GM12878 (cell line): ENCODE results near the gene ETV3L. TPM values are rescaled to one million over a fixed set of nuclear protein-coding genes. Genes with fewer than 3 reads are reported as not detected.

Experiments used
- ATAC-seq: fragments of 200-7000 bp; cut with Tn5 transposase; 3 replicates; pipeline ENCODE4 v1.9.1; 2020; ENCODE audit warnings: mild to moderate bottlenecking, moderate library complexity
- BruUV-seq: library from RNA; stranded (reverse); fragments of 400-500 nt; replicated peaks from 2 replicates; lab custom pipeline; 2021; lab: Mats Ljungman, UMichigan
- CTCF ChIA-PET: fragments of 300-600 bp; sonication (Branson Sonifier 250); formaldehyde crosslinking; extraction: SDS; loops from one replicate; lab custom pipeline; 2021; ENCODE audit warnings: inconsistent platforms; lab: Yijun Ruan, JAX
- POLR2A ChIA-PET: fragments of 350-600 bp; formaldehyde crosslinking; extraction: SDS; loops from one replicate; lab custom pipeline; 2021; ENCODE audit warnings: inconsistent platforms; lab: Charles Lee
- RAD21 ChIA-PET: fragments of 300-600 bp; sonication (Branson Sonifier 250); formaldehyde crosslinking; loops from one replicate; lab custom pipeline; 2023; ENCODE audit warnings: antibody characterized with exemption; ENCODE audit not compliant: unreplicated experiment; lab: Charles Lee
- SMC1A ChIA-PET: fragments of 300-600 bp; sonication (Branson Sonifier 250); formaldehyde crosslinking; loops from one replicate; lab custom pipeline; 2023; ENCODE audit not compliant: unreplicated experiment, uncharacterized antibody; lab: Charles Lee
- DNase-seq: peaks from one replicate; pipeline ENCODE4 v3.0.0-alpha.2; 2011; ENCODE audit warnings: low read depth, low spot score
- FAIRE-seq: peaks from 3 replicates; lab custom pipeline; 2011; peaks lifted over from hg19 to GRCh38; lab: Jason Lieb, UNC
- H2AFZ ChIP-seq: 2 replicates; pipeline ENCODE4 v1.6.0; 2011; ENCODE audit warnings: low read depth, low read length, control low read depth; ENCODE audit not compliant: control insufficient read depth
- H3K27ac ChIP-seq: 2 replicates; pipeline ENCODE4 v1.5.1; 2011; ENCODE audit warnings: control low read depth; ENCODE audit not compliant: control insufficient read depth, insufficient read depth
- H3K27me3 ChIP-seq, 2 experiments: replicated peaks in 1 of 2; 2 replicates each; pipeline versions ENCODE4 v1.6.0 to v1.6.1; 2011; ENCODE audit warnings: low read length in 1 of 2; ENCODE audit not compliant: control insufficient read depth in 2 of 2, insufficient read depth in 2 of 2
- H3K36me3 ChIP-seq, 2 experiments: 2 replicates each; pipeline ENCODE4 v1.5.1; 2011; ENCODE audit warnings: low read length in 1 of 2; ENCODE audit not compliant: control insufficient read depth in 2 of 2, insufficient read depth in 2 of 2
- H3K4me1 ChIP-seq: 2 replicates; pipeline ENCODE4 v1.6.1; 2011; ENCODE audit warnings: mild to moderate bottlenecking, low read length, moderate library complexity, mixed read lengths; ENCODE audit not compliant: control insufficient read depth, insufficient read depth
- H3K4me2 ChIP-seq: 2 replicates; pipeline ENCODE4 v1.6.0; 2011; ENCODE audit warnings: control low read depth; ENCODE audit not compliant: control insufficient read depth, insufficient read depth
- H3K4me3 ChIP-seq: fragments of 200-600 bp; sonication (generic); 2 replicates; pipeline ENCODE4 v1.5.1; 2016
- H3K79me2 ChIP-seq: 2 replicates; pipeline ENCODE4 v1.6.0; 2011; ENCODE audit warnings: low read length; ENCODE audit not compliant: control insufficient read depth, insufficient read depth
- H3K9ac ChIP-seq: 2 replicates; pipeline ENCODE4 v1.8.0; 2011; ENCODE audit warnings: low read length, control low read depth, mixed read lengths; ENCODE audit not compliant: control insufficient read depth, insufficient read depth
- H3K9me3 ChIP-seq: replicated peaks from 3 replicates; pipeline ENCODE4 v1.5.1; 2011; ENCODE audit warnings: mild to moderate bottlenecking, low read length; ENCODE audit not compliant: control insufficient read depth, insufficient read depth
- H4K20me1 ChIP-seq: 2 replicates; pipeline ENCODE4 v1.6.0; 2011; ENCODE audit not compliant: control insufficient read depth, insufficient read depth
- BACH1 ChIP-seq: fragments of 450-650 bp; IDR thresholded peaks from 2 replicates; pipeline ENCODE4 v1.6.1; 2017; ENCODE audit warnings: mild to moderate bottlenecking, borderline replicate concordance
- DPF2 ChIP-seq: fragments of 450-650 bp; IDR thresholded peaks from 2 replicates; pipeline ENCODE4 v1.6.1; 2017; ENCODE audit warnings: mild to moderate bottlenecking
- ESRRA ChIP-seq: IDR thresholded peaks from 2 replicates; pipeline ENCODE4 v1.6.1; 2012; ENCODE audit warnings: mild to moderate bottlenecking, low read length, improper control_type of control experiment
- MTA3 ChIP-seq: IDR thresholded peaks from 2 replicates; pipeline ENCODE4 v1.6.1; 2012; ENCODE audit warnings: low read length, inconsistent platforms, borderline replicate concordance
- MYC ChIP-seq: IDR thresholded peaks from 2 replicates; pipeline ENCODE4 v1.6.1; 2011; ENCODE audit warnings: mild to moderate bottlenecking, low read length, moderate library complexity, inconsistent platforms; ENCODE audit not compliant: insufficient read depth, insufficient replicate concordance, insufficient read length, severe bottlenecking
- NFYA ChIP-seq: IDR thresholded peaks from 2 replicates; pipeline ENCODE4 v1.6.1; 2011; ENCODE audit warnings: low read depth, mild to moderate bottlenecking, low read length, improper control_type of control experiment, borderline replicate concordance
- POLR2AphosphoS2 ChIP-seq: IDR thresholded peaks from 2 replicates; pipeline ENCODE4 v1.6.1; 2011; ENCODE audit warnings: low read depth, mild to moderate bottlenecking, low read length, improper control_type of control experiment, moderate library complexity
- TCF12 ChIP-seq: IDR thresholded peaks from 2 replicates; pipeline ENCODE4 v1.6.1; 2011; ENCODE audit warnings: low read depth, mild to moderate bottlenecking, low read length
- in situ Hi-C: fragments of 300-500 bp; cut with MboI; formaldehyde crosslinking; loops from 9 replicates; pipeline ENCODE4 v1.14.3; 2018; ENCODE audit warnings: mixed read lengths
- intact Hi-C: fragments of 100-400 bp; cut with micrococcal nuclease; formaldehyde crosslinking; loops from one replicate; pipeline ENCODE4 v1.14.2; 2022; ENCODE audit not compliant: unreplicated experiment
- polyA plus RNA-seq, 11 experiments: library from polyadenylated mRNA; depleted of rRNA in 4 of 11; unstranded in 6 of 11; stranded (reverse) in 5 of 11; fragments of >200 nt; fragmentation: Nextera tagmentation in 4 of 11; fragmentation: Illumina TruSeq in 1 of 11; extraction: Ambion mirVana in 4 of 11; extraction: Trizol in 1 of 11; gene quantifications; 1 replicate in 1 of 11; 2 replicates in 10 of 11; pipeline versions ENCODE4 v1.2.1 to v1.2.3, GENCODE V29; 2011 to 2016; ENCODE audit warnings: inconsistent platforms in 2 of 11, missing spikeins in 2 of 11, low read depth in 1 of 11
- total RNA-seq, 4 experiments: library from RNA; depleted of rRNA in 3 of 4; stranded (reverse); fragments of >200 nt in 3 of 4; fragmentation: Illumina TruSeq in 1 of 4; extraction: Trizol in 1 of 4; gene quantifications; 2 replicates each; pipeline versions ENCODE4 v1.2.1 to v1.2.3, GENCODE V29; 2013 to 2021
- TF ChIP-seq, protein P1 (sequence below): IDR thresholded peaks from 2 replicates; pipeline ENCODE4 v1.6.1; 2012; ENCODE audit warnings: improper control_type of control experiment, low read depth, low read length; ENCODE audit not compliant: insufficient replicate concordance

The ETV3L gene
- total and polyA plus RNA-seq, 10 of the 15 experiments (the other 5 are each of a cell fraction or from before 2014, with no cell fraction given): 0.03 to 1.3 (median 0.44) TPM

GRCh38 chr1:157089789-157090188 is 9.8 kb downstream of the ETV3L start (continued):
- TF ChIP-seq, protein P1, sequence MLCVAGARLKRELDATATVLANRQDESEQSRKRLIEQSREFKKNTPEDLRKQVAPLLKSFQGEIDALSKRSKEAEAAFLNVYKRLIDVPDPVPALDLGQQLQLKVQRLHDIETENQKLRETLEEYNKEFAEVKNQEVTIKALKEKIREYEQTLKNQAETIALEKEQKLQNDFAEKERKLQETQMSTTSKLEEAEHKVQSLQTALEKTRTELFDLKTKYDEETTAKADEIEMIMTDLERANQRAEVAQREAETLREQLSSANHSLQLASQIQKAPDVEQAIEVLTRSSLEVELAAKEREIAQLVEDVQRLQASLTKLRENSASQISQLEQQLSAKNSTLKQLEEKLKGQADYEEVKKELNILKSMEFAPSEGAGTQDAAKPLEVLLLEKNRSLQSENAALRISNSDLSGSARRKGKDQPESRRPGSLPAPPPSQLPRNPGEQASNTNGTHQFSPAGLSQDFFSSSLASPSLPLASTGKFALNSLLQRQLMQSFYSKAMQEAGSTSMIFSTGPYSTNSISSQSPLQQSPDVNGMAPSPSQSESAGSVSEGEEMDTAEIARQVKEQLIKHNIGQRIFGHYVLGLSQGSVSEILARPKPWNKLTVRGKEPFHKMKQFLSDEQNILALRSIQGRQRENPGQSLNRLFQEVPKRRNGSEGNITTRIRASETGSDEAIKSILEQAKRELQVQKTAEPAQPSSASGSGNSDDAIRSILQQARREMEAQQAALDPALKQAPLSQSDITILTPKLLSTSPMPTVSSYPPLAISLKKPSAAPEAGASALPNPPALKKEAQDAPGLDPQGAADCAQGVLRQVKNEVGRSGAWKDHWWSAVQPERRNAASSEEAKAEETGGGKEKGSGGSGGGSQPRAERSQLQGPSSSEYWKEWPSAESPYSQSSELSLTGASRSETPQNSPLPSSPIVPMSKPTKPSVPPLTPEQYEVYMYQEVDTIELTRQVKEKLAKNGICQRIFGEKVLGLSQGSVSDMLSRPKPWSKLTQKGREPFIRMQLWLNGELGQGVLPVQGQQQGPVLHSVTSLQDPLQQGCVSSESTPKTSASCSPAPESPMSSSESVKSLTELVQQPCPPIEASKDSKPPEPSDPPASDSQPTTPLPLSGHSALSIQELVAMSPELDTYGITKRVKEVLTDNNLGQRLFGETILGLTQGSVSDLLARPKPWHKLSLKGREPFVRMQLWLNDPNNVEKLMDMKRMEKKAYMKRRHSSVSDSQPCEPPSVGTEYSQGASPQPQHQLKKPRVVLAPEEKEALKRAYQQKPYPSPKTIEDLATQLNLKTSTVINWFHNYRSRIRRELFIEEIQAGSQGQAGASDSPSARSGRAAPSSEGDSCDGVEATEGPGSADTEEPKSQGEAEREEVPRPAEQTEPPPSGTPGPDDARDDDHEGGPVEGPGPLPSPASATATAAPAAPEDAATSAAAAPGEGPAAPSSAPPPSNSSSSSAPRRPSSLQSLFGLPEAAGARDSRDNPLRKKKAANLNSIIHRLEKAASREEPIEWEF: no peak
- TF ChIP-seq DPF2: no peak

DNA sequence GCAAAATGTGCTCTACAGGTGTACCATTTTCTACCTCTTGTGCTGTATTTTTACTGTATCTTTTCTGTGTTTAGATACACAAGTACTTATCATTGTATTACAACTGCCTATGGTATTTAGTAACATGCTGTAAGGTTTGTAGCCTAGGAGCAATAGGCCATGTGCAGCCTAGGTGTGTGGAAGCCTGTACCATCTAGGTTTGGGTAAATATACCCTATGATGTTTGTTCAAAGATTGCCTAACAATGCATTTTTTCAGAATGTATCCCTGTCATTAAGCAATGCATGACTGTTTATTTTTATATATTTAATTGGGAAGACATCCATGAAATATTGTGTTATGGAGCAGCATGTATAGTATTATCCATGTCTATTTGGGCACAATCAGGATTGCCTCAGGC is 11.0 kb downstream of the ETV3L start:
- intact Hi-C loops: no loop called here
- no peak for FAIRE-seq
- H3K79me2 ChIP-seq: no peaks in the 10 kb centered on the region
- H3K27ac ChIP-seq: no peak overlapping the region
- ChIA-PET POLR2A (interaction anchor here (0.8 to 1.2 kb wide), 2 partner anchors 67 to 81 kb away, joined by 3 to 5 read pairs; no protein-coding TSS in a partner anchor), RAD21 (interaction anchor here (1.1 to 6.1 kb wide), 5 partner anchors 14 to 84 kb away, joined by 3 to 442 read pairs (median 7); no protein-coding TSS in a partner anchor), CTCF (interaction anchor here (0.8 to 14.4 kb wide), 10 partner anchors 11 to 250 kb away, joined by 3 to 715 read pairs (median 5); partner anchors contain the start of gene ETV3L), SMC1A (interaction anchor here (1.3 to 10.1 kb wide), 4 partner anchors 14 to 64 kb away, joined by 5 to 383 read pairs (median 7); no protein-coding TSS in a partner anchor)
- H4K20me1 ChIP-seq: no peaks in the 10 kb centered on the region
- no peak overlapping the region for H3K4me2 ChIP-seq
- in situ Hi-C loops: no loop called here
- no peak overlapping the region for H3K4me3 ChIP-seq
- H3K27me3 ChIP-seq: no peaks in the 10 kb centered on the region; a peak in 1 of 4 replicates
- DNase-seq: no peak
- ATAC-seq: no peak
- no TSS peak for BruUV-seq
- no peaks in the 10 kb centered on the region for H3K9me3 ChIP-seq
- no peak for TF ChIP-seq ESRRA
- TF ChIP-seq POLR2AphosphoS2: no peak
- TF ChIP-seq MTA3: no peak
- TF ChIP-seq BACH1: no peak
- TF ChIP-seq TCF12: no peak
- TF ChIP-seq NFYA: no peak
- no peak for TF ChIP-seq MYC
- H2AFZ ChIP-seq: no peak overlapping the region
- H3K36me3 ChIP-seq: no peaks in the 10 kb centered on the region
- H3K4me1 ChIP-seq: no peaks in the 10 kb centered on the region
- no peak overlapping the region for H3K9ac ChIP-seq
